Cerebellar nuclear complex (tissue), 1 donor: ENCODE data around the gene SGSH.
"Not testable (repeated sequence)": the region's sequence is repeated elsewhere in the genome, so short reads cannot be mapped to it uniquely, and the experiment has no call there.

Experiments
- DNase-seq, 2 experiments: peaks; one replicate each; lab custom pipeline; 2025; lab: John Stamatoyannopoulos, UW

SGSH gene

DNA sequence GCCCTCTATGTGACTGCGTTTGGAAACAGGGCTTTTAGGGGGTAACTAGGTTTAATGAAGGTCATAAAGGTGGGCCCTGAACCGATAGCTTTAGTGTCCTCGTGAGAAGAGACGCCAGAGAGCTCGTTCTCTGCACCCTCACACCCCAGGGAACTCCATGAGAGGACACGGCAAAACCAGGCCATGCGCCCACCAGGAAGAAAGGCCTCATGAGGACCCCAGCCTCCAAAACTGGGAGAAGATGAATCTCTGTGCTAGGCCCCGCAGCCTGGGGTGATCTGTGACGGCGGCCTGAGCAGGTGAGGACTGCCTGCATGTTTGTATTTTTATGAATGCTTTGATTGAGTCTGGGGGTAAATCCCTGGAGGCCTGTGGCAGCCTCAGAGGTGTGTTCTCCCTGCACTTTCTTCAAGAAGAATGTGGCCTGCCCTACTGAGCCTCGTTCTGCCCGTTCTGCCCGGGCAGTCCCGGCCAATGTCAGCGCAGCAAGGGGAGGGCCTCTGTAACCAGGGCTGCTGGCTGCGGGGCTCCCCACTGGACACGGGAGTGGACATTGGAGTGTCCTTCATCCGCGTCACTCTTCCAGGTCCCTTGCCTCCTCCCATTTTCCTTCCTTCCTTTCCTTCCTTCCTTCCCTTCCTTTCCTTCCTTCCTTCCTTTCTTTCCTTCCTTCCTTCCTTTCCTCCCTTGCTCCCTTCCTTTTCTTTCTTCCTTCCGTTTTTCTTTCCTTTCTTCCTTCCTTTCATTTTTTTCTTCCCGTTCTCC is 33.7 kb upstream of the SGSH start:
- DNase-seq, result no peak

DNA sequence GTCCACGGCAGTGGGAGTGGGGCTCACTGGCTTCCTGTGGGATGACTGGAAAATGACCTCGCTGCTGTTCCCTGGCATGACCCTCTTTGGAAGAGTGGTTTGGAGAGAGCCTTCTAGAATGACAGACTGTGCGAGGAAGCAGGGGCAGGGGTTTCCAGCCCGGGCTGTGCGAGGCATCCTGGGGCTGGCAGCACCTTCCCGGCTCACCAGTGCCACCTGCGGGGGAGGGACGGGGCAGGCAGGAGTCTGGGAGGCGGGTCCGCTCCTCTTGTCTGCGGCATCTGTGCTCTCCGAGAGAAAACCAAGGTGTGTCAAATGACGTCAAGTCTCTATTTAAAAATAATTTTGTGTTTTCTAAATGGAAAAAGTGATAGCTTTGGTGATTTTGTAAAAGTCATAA is 32.7 kb upstream of the SGSH start:
- no peak for DNase-seq

DNA sequence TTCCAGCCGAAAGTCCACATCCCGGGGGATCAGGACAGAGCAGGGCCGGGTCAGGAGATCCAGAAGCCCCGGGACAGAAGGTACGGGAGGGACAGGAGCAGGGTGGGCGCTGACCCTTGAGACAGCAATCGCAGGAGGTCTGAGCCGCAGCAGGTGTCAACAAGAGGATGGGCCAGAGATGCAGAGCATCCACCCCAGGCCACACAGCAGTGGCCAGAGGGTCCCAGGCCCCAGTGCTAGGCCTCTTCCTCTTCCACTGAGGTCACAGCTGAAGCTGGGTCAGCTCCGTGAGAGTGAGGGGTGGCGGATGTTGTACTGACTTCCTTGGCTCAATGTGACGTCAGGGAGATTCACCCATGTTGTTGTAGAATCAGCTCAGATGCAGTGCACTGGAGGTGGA is 31.8 kb upstream of the SGSH start:
- DNase-seq, result no peak

DNA sequence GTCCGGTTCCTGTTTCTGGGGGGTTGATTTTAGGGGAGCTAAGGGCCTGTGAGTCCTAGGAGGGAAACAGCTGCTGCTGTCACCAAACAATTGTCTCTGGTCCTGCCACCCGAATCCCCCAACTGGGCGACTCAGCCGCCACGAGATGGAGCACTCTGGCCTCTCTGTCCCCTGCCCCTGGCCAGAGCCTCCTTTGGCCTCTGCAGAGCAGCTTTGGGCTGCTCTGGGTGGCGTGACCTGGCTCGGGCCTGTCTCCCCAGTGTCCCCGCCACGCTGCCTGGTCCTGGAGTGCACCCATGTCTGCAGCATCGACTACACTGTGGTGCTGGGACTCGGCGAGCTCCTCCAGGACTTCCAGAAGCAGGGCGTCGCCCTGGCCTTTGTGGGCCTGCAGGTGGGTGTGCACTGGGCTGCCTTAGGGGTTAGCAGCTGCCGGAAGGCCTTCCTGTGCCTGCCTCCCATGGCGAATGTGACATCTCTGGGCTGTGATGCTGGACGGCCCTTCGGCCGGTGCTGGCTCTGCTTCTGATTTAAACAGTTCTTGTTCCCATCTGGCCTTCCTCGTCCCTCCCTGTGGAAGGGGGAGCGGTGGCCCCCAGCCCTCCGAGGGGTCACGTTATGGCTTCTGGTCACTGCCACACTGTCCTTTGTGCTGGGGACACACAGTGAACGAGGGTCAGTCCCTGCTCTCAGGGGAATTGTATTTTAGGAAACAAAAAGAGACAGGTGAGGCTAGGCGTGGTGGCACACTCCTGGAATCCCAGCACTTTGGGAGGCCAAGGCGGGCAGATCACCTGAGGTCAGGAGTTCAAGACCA is 29.0 kb upstream of the SGSH start:
- no peak for DNase-seq

DNA sequence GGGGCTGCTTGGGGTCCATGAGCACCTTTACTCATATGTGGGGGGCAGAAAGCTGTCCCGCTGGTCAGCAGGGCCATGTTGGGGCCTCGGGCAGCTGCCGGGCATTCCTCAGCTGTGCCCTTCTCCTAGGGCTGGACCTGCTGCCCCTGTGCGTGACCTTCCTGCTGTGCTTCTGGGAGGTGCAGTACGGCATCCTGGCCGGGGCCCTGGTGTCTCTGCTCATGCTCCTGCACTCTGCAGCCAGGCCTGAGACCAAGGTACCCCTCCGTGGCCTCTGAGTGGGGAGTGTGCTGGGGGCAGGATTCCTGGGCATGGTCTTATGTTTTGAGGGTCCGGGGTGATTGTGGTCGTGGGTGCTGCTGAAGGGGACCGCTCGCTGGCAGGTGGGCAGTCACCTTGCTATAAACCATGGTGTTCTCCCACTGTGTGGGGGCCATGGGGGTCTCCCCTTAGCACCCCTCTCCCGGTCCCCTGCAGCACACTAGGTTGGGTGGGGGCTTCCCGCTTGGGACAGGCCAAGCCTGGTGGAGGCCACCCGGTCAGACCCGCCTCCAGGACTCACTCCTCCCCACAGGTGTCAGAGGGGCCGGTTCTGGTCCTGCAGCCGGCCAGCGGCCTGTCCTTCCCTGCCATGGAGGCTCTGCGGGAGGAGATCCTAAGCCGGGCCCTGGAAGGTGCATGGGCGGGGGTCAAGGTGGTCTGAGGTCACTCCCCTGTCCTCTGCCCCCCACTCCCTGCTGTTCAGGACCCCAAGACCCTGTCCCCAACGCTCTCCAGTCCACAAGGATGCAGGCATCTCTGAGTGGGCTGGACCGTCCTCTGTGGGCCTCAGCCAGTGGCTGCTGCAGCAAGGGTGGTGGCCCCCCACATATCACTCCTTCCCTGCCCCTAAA is 28.1 kb upstream of the SGSH start:
- DNase-seq, result no peak

DNA sequence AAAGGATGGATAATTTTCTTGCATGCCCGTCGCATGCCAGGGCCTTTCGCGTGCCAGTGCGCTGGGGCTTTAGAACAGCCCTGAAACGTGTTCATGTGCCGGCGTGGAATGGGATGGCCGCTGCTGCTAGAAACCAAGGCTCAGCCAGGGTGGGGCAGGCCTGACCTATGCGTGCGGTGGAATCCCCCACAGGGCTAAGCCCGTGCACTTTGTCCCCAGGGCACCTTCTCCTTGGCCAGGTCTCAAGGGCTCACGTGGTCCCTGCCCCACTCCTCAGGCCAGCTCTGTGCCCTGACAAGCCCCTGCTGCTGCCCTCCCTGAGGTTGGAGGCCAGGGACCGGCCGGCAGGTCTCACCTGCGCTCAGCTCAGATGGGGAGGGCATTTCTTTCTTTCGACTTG is 27.4 kb upstream of the SGSH start:
- DNase-seq, result no peak

DNA sequence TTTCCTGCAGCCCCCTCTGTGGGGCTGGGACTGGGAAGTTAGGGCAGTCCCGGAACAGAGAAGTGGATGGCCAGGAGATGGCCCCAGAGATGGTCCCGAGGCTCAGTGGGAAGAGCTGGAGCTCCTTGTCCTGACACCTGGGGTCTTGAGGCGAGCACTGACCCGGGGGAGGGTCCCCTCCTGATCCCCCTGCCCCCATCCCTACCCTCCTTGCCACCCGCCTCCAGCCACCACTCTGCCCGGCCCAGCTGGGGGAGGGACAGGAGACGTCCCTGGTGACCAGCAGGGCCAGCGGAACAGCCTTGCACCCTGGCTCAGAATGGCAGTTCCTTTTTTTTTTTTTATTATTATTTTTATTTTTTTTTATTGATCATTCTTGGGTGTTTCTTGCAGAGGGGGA is 26.6 kb upstream of the SGSH start:
- no peak for DNase-seq

DNA sequence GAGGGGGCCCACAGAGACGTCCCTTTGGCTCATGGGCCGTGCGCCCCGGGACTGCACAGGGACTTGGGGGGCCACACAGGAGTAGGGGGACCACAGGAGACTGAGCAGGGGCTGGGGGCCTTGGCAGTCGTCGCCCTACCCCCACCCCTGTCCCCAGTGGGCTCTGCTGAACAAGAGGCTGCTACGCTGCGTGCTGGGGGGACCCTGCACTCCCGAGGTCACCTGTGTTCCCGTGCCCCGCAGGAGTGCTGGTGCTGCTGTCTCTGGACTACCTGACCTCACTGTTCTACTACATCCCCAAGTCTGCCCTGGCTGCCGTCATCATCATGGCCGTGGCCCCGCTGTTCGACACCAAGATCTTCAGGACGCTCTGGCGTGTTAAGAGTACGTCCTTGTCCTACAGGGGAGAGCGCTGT is 26.1 kb upstream of the SGSH start:
- no peak for DNase-seq

DNA sequence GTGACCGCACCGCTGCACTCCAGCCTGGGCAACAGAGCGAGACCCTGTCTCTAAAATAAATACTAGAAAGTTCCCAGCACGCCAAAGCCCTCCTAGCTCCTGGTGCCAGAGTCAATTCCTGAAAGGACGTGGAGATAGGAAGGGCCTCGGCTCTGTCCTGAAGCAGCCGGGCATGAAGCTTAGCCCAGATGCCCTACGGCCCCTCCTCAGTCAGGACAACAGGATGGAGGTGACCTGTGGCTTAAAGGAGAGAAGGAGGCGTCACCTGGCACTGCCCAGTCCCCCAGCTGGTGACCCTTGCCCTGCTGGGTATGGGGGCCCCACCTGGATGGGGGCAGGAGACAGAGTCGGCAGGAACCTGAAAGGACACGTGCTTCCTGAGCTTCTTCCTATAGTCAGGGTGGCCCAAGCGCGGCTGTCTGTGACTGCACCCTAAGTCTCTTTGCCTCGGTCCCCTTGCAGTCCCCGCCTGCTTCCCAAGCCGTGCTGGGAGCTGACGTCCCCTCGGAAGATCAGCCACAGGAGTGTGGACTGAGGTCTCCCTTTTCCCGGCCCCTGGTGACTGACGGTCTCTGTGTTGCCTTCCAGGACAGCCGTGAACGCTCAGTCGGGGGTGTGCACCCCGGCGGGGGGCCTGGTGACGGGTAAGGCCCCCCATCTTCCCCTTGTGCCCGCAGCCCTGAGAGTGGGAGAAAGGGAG is 25.6 kb upstream of the SGSH start:
- DNase-seq, result no peak

DNA sequence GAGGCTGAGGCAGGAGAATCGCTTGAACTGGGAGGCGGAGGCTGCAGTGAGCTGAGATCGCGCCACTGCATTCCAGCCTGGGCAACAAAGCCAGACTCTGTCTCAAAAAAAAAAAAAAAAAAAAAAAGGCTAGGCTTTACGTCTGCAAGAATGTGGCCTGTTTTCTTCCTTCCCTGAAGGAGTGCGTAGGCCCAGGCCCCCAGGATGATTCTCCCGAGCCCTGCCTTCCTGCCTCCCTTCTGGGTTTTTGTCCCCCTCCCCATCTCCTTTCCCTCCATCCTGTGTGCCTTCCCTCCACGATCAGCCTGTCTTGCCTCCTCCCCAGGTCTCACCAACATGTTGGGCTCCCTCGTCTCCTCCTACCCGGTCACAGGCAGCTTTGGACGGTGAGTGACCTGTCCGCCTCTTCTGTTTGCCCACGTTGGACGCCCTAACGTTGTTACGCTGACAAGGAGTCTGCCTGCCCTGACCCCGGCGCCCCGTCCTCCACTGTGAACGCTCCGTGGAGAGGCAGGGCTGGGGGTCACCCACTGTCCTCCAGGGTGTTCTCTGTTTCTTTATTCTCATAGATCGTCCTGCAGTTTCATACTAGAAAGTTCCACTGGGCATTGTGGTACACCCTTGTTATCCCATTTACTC is 24.9 kb upstream of the SGSH start:
- DNase-seq, result no peak

DNA sequence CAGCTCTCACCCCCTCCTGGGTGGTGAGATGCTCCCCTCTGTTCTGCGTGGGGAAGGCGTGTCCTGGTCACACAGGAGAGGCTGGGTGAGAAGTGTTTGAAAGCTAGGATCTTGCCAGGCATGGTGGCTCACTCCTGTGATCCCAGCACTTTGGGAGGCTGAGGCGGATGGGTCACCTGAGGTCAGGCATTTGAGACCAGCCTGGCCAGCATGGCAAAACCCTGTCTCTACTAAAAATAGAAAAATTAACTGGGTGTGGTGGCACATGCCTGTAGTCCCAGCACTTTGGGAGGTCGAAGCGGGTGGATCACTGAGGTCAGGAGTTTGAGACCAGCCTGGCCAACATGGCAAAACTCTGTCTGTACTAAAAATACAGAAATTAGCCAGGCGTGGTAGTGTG is 24.3 kb upstream of the SGSH start:
- not testable (repeated sequence) for DNase-seq

DNA sequence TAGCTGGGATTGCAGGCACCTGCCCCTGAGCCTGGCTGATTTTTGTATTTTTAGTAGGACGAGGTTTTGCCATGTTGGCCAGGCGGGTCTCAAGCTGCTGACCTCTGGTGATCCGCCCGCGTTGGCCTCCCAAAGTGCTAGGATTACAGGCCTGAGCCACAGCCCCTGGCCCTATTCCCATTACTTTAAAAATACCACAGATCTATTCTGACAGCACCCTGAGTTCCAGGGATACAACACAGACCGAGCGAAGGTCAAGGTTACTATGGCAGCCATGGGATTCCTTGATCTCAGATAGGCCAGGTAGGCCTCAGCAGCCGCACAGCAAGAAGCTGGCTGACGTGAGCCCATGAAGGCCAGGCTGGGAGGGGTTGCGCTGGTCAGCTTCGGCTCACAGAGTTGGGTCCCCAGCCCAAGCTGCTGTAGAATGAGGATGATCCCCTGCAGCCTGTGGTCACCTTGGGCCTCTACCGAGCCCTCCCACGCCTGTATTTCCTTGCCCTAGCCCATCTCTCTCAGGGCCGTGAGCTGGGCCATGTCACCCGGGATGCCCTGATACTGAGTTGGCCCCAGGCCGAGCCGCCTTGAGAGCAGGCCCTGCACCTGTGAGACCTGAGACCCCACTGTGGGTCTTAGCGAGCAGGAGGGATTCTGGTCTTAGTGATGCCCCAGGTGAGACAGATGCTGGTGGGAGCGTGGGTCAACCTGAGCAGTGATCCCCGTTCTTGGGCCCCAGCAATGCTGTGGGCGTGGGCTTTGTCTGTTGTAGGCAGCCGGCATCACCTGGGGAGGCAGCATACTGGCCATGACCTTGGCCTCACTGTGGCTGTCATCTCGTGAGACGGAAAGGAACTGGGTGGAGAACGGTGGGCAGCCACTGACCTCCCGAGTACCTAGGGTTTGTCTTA is 23.6 kb upstream of the SGSH start:
- no peak for DNase-seq

DNA sequence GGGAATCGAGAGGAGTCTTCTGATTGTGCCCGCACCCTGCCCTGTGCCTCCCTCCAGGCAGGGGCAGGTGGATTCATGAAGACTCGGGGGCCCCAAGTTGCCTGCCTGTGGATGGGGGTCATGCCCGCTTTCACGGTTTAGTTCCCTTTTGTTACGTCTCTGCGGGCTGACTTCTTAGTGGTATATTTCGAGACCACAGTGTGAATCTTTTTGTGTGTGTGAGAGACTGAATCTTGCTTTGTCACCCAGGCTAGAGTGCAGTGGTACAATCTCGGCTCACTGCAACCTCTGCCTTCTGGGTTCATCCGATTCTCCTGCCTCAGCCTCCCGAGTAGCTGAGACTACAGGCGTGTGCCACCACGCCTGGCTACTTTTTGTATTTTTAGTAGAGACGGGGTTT is 22.4 kb upstream of the SGSH start:
- DNase-seq, result no peak

DNA sequence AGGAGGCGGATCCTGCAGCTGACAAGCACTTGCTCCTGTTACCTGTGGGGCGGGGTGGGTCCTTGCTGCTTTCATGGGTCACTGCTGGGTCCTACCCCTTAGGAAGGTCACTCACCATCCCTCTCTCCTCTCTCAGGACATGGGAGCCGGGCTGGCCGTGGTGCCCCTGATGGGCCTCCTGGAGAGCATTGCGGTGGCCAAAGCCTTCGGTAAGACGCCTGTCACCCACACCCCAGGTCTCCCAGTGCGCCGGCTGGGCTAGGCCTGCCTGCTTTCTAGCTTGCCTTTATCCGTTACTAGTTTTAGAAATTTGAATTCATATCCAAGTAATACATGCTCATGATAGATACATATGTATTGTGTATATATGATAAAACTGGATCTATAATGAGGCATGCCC is 17.3 kb upstream of the SGSH start:
- DNase-seq, result no peak

DNA sequence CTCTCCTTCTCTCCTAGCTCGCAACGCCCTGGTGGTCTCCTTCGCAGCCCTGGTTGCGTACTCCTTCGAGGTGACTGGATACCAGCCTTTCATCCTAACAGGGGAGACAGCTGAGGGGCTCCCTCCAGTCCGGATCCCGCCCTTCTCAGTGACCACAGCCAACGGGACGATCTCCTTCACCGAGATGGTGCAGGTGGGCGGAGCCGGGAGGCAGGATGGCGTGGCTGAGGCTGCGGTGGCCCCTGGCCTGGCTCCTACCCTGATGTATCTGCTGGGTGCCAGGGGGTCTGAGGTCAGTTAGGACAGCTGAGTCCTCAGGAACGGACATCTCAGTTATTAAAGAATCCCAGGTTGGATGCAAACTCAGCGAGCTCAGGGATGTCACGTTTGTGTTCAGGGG is 16.8 kb upstream of the SGSH start:
- DNase-seq, result no peak

DNA sequence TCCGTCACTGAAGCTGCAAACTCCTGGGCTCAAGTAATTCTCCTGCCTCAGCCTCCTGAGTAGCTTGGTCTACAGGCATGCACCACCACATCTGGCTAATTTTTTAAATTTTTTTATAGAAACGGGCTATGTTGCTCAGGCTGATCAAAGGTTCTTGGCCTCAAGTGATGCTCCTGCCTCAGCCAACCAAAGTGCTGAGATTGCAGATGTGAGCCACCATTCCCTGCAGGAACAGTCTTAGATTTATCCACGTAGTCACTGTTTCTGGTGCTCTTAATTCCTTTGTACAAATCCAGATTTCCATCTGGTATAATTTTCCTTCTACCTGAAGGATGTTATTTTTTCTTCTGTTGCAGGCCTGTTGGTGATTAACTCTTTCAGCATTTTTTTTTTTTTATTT is 13.1 kb upstream of the SGSH start:
- no peak for DNase-seq

DNA sequence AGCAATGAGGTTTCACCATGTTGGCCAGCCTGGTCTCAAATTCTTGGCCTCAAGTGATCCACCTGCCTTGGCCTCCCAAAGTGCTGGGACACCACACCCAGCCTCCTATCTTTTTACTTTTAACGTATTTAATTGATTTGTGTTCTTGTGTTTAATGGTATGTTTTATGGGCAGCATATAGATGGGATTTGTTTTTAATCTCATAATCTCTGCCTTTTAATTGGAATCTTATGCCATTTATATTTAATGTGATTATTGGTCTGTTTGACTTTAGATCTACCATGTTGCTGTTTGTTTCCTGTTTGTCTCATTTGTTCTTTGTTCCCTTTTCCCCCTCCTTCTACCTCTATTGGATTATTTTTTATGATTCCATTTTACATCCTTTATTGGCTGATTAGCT is 12.3 kb upstream of the SGSH start:
- DNase-seq, result no peak

DNA sequence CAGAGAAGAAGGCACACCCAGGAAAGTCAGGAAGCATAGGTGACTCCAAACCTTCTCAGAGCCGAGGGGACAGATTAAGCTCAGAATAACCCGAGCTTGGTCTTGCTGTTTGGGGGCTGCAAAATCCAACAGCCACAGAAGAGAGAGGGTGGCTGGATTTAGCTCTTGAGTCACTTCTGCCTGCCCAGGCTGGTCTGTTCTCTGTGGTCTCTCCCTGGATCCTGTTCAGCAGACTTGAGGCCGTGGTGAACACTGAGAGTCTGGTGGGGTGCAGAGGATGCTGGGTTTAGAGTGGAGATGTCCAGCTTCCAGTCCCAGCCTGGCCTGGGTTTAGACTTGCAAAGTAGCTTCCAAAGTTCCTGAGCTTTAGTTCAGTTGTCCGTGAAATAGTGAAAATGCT is 8.9 kb upstream of the SGSH start:
- DNase-seq, result no peak

DNA sequence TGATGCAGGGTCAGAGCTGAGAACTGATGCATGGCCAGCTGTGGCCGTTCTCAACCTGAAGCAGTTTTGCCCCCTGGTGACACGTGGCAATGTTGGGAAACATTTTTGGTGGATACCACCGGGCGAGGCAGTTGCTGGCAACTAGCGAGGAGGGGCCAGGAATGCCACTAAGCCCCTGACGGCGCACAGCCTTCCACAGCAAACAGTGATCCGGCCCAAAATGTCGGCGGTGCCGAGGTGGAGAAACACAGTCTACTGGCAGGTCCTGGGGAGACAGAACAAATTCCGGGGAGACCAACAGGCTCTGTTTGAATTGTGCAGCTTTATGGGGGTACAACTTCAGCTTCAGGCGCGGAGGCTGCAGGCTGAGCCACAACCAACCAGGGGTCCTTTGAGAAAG is 8.3 kb upstream of the SGSH start:
- DNase-seq, result no peak

DNA sequence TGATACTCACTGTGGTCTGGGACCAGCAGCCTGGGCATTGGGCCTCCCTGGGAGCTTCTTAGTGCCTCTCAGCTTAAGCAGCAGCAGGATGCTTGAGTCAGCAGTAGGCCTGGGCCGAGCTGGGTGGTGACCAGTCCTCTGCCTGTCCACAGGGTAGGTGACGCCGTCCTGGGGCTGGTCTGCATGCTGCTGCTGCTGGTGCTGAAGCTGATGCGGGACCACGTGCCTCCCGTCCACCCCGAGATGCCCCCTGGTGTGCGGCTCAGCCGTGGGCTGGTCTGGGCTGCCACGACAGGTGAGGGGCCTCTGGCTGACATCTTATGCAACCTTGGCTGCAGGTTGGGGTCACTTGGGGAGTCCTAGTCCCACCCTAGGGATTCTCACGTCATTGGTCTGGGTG is 7.5 kb upstream of the SGSH start:
- no peak for DNase-seq
